Right lobe of liver (tissue), 4 donors: ENCODE measurements around the gene SEMA3A.

Experiments
- CTCF ChIP-seq, 4 donors: fragments of 200-600 bp in 3 of 4; fragments of 450-650 bp in 1 of 4; IDR thresholded peaks; one replicate each; pipeline versions ENCODE4 v1.5.1 to v1.8.0; 2016 to 2022; ENCODE audit warnings: antibody characterized with exemption in 4 of 4, mild to moderate bottlenecking in 2 of 4
- POLR2A ChIP-seq: fragments of 450-650 bp; IDR thresholded peaks from one replicate; pipeline ENCODE4 v1.6.1; 2017; ENCODE audit warnings: antibody characterized with exemption, mild to moderate bottlenecking
- donor health status: DM: no; HTN: no; CAD: no.
- donor health status: DM: no; HTN: no; CAD: no.
- donor health status: DM: no; HTN: yes; CAD: no.

- TF ChIP-seq CTCF (IDR thresholded peaks at IDR 0.05) (no peak), POLR2A (no peak)
Measured at GRCh38 chr7:84219310-84219709, 24.7 kb upstream of the SEMA3A start.
